Astrocyte (in vitro differentiated cells and primary cell): ENCODE measurements around the gene UGT1A4. TPM values are rescaled to one million over a fixed set of nuclear protein-coding genes. Genes with fewer than 3 reads are reported as not detected.

Source experiments
- DNase-seq: peaks from one replicate; pipeline ENCODE4 v3.0.0-alpha.2; 2010; ENCODE audit warnings: low read depth
- FAIRE-seq: peaks from 2 replicates; lab custom pipeline; 2011; peaks lifted over from hg19 to GRCh38; lab: Jason Lieb, UNC
- H2AFZ ChIP-seq: 2 replicates; pipeline ENCODE4 v1.6.0; 2012; ENCODE audit warnings: low read depth, low read length, inconsistent platforms
- H3K27ac ChIP-seq: 2 replicates; pipeline ENCODE4 v1.5.1; 2011; ENCODE audit warnings: low read depth, low read length, inconsistent platforms
- H3K27me3 ChIP-seq: 2 replicates; pipeline ENCODE4 v1.6.0; 2011; ENCODE audit warnings: low read length, inconsistent platforms; ENCODE audit not compliant: insufficient read depth
- H3K36me3 ChIP-seq: 2 replicates; pipeline ENCODE4 v1.5.1; 2011; ENCODE audit warnings: low read length, inconsistent platforms; ENCODE audit not compliant: insufficient read depth
- H3K4me1 ChIP-seq: 2 replicates; pipeline ENCODE4 v1.5.1; 2011; ENCODE audit warnings: low read length, inconsistent platforms; ENCODE audit not compliant: insufficient read depth
- H3K4me2 ChIP-seq: 2 replicates; pipeline ENCODE4 v1.6.0; 2012; ENCODE audit warnings: low read length, inconsistent platforms
- H3K4me3 ChIP-seq: 2 replicates; pipeline ENCODE4 v1.5.1; 2011; ENCODE audit warnings: low read depth, mild to moderate bottlenecking, low read length, inconsistent platforms; ENCODE audit not compliant: insufficient read depth
- H3K79me2 ChIP-seq: 2 replicates; pipeline ENCODE4 v1.6.0; 2012; ENCODE audit warnings: mild to moderate bottlenecking, low read length, inconsistent platforms; ENCODE audit not compliant: insufficient read depth
- H3K9ac ChIP-seq: 2 replicates; pipeline ENCODE4 v1.6.0; 2012; ENCODE audit warnings: mild to moderate bottlenecking, low read length, inconsistent platforms
- H3K9me3 ChIP-seq: 2 replicates; pipeline ENCODE4 v1.5.1; 2012; ENCODE audit warnings: low read depth, mild to moderate bottlenecking, low read length, inconsistent platforms; ENCODE audit not compliant: insufficient read depth
- H4K20me1 ChIP-seq: 2 replicates; pipeline ENCODE4 v1.6.0; 2012; ENCODE audit warnings: low read length, inconsistent platforms; ENCODE audit not compliant: insufficient read depth
- H3K27ac Mint-ChIP-seq: one replicate; pipeline ENCODE4 v1.8.0; 2021; ENCODE audit warnings: mild to moderate bottlenecking, mixed read lengths; ENCODE audit not compliant: unreplicated experiment
- H3K27me3 Mint-ChIP-seq: one replicate; pipeline ENCODE4 v1.8.0; 2021; ENCODE audit warnings: low read depth, mixed read lengths; ENCODE audit not compliant: unreplicated experiment
- H3K36me3 Mint-ChIP-seq: one replicate; pipeline ENCODE4 v1.8.0; 2021; ENCODE audit warnings: low read depth, mixed read lengths; ENCODE audit not compliant: unreplicated experiment
- H3K4me1 Mint-ChIP-seq: one replicate; pipeline ENCODE4 v1.8.0; 2021; ENCODE audit warnings: low read depth, mixed read lengths; ENCODE audit not compliant: unreplicated experiment
- H3K4me3 Mint-ChIP-seq: one replicate; pipeline ENCODE4 v1.8.0; 2021; ENCODE audit warnings: mild to moderate bottlenecking, moderate library complexity, mixed read lengths; ENCODE audit not compliant: unreplicated experiment
- H3K9me3 Mint-ChIP-seq: one replicate; pipeline ENCODE4 v1.8.0; 2021; ENCODE audit warnings: mild to moderate bottlenecking, mixed read lengths; ENCODE audit not compliant: unreplicated experiment
- EZH2 ChIP-seq: IDR thresholded peaks from 2 replicates; pipeline ENCODE4 v1.6.1; 2012; ENCODE audit warnings: mild to moderate bottlenecking, low read length, inconsistent platforms; ENCODE audit not compliant: insufficient read depth
- total RNA-seq: library from RNA; stranded (reverse); gene quantifications from 2 replicates; pipeline ENCODE4 v1.2.1, GENCODE V29; 2021
- TF ChIP-seq, protein P1 (sequence below): IDR thresholded peaks from 2 replicates; pipeline ENCODE4 v1.5.1; 2011; ENCODE audit warnings: low read depth, mild to moderate bottlenecking, inconsistent platforms, low read length, moderate library complexity; ENCODE audit not compliant: insufficient read depth

The UGT1A4 gene
- total RNA-seq, 1 donor from 2014 or later = not detected

DNA sequence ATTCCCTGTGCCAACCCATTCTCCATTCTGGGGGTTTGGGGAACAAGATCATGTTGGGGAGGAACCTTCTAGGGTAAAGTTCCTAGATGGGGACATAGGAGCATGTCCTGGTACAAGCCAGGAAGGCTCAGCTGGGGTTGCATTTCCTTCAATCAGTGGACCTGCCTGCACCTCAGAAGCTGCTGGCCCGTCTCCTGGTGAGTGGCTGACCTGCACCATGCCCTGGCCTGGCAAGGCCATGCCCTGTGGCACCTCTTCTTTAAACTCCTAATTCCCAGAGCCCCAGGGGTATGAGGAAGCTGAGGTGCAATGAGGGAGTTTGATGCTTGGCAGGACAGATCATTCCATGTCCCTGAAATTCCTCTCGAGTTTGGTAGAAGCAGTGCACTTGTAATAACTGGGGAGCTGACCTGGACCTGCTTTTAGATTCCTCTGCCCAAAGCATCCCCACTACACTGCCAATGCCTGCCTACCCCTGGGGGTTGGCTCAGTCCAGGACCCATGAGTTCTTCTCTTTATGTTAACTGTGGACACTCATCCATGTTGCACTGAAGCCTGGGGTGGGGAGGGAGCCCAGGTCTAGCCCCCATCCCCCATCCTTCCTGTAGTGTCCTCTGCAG is 84.9 kb downstream of the UGT1A4 start:
- H3K36me3 ChIP-seq = no peaks in the 10 kb centered on the region
- peaks cover 4% of the 10 kb centered on the region for H3K27me3 ChIP-seq
- DNase-seq = no peak
- peaks cover 5% of the 10 kb centered on the region for H3K4me1 ChIP-seq
- no peak overlapping the region for H3K4me3 ChIP-seq
- TF ChIP-seq, protein P1, sequence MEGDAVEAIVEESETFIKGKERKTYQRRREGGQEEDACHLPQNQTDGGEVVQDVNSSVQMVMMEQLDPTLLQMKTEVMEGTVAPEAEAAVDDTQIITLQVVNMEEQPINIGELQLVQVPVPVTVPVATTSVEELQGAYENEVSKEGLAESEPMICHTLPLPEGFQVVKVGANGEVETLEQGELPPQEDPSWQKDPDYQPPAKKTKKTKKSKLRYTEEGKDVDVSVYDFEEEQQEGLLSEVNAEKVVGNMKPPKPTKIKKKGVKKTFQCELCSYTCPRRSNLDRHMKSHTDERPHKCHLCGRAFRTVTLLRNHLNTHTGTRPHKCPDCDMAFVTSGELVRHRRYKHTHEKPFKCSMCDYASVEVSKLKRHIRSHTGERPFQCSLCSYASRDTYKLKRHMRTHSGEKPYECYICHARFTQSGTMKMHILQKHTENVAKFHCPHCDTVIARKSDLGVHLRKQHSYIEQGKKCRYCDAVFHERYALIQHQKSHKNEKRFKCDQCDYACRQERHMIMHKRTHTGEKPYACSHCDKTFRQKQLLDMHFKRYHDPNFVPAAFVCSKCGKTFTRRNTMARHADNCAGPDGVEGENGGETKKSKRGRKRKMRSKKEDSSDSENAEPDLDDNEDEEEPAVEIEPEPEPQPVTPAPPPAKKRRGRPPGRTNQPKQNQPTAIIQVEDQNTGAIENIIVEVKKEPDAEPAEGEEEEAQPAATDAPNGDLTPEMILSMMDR = no peak
- no peak for TF ChIP-seq EZH2
- Mint-ChIP-seq H3K9me3 (peaks cover 4% of the 10 kb centered on the region), H3K27ac (no peak overlapping the region), H3K27me3 (peaks cover 40% of the 10 kb centered on the region), H3K36me3 (no peaks in the 10 kb centered on the region), H3K4me3 (no peak overlapping the region), H3K4me1 (peaks cover 4% of the 10 kb centered on the region)
- no peaks in the 10 kb centered on the region for H3K9me3 ChIP-seq
- H3K79me2 ChIP-seq = no peaks in the 10 kb centered on the region
- H4K20me1 ChIP-seq = no peaks in the 10 kb centered on the region
- no peak overlapping the region for H2AFZ ChIP-seq
- no peak overlapping the region for H3K9ac ChIP-seq
- H3K27ac ChIP-seq = no peak overlapping the region
- H3K4me2 ChIP-seq = no peak overlapping the region
- FAIRE-seq = no peak

DNA sequence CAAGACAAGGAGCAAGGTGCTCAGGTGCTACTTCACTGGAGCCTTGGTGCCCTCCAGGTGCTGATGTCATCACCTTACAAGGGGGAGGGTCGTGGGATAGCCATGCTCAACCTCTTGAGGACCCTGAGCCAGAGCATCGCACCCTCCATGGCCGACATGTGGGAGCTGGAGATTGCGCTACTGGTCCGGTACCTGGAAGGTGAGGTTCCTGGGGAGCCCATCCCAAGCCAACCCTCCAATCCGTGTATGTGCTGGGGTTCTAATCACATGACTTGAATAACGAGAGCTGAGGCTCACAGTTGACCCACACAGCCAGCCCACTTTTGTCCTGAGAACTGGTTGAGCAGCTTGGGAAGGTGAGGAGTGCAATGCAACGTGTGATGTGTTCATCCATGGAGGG is 85.5 kb downstream of the UGT1A4 start:
- Histone ChIP-seq H3K27me3 (peaks cover 4% of the 10 kb centered on the region), H3K79me2 (no peaks in the 10 kb centered on the region), H2AFZ (no peak overlapping the region), H3K4me3 (no peak overlapping the region), H3K27ac (no peak overlapping the region), H3K9me3 (no peaks in the 10 kb centered on the region), H3K4me1 (peaks cover 5% of the 10 kb centered on the region), H4K20me1 (no peaks in the 10 kb centered on the region), H3K9ac (no peak overlapping the region), H3K36me3 (no peaks in the 10 kb centered on the region), H3K4me2 (no peak overlapping the region)
- FAIRE-seq = no peak
- no peak for DNase-seq
- Mint-ChIP-seq H3K36me3 (no peaks in the 10 kb centered on the region), H3K4me3 (no peak overlapping the region), H3K27ac (no peak overlapping the region), H3K27me3 (peaks cover 44% of the 10 kb centered on the region), H3K9me3 (peaks cover 3% of the 10 kb centered on the region), H3K4me1 (peaks cover 4% of the 10 kb centered on the region)
- TF ChIP-seq, protein P1 = no peak
- no peak for TF ChIP-seq EZH2

DNA sequence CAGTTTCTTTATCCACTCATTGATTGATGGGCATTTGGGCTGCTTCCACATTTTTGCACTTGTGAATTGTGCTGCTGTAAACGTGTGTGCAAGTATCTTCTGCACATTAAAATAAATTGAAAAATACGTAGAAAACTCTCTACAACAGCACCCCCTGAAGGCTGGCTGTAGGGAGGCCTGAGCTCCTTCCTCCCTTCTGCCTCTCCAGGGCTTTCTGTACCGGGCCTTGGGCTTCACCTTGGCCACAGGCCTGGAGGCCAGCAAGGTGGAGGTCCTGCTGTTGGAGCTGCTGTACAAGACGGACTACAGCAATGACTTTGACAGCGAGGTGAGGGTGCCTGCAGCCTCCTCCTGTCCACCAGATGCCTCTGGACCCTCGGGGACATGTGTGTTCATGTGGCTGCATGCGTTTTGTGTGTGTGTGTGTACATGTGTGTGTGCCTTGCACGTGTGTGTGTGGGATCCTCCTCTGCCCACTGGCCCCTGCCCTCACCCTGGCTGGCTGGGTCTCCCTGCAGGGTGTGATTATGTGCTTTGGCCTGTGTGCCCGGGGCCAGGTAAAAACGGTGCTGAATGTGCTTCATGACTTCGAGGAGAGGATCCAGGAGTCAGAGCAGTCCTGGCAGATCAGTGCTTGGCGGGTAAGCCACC is 88.8 kb downstream of the UGT1A4 start:
- peaks cover 50% of the 10 kb centered on the region for H3K27me3 Mint-ChIP-seq
- no peaks in the 10 kb centered on the region for H3K9me3 Mint-ChIP-seq
- Histone ChIP-seq H3K4me3 (no peak overlapping the region), H3K27ac (no peak overlapping the region), H4K20me1 (no peaks in the 10 kb centered on the region), H3K79me2 (no peaks in the 10 kb centered on the region), H2AFZ (no peak overlapping the region), H3K9ac (no peak overlapping the region), H3K36me3 (no peaks in the 10 kb centered on the region), H3K27me3 (peaks cover 8% of the 10 kb centered on the region), H3K9me3 (no peaks in the 10 kb centered on the region), H3K4me2 (no peak overlapping the region), H3K4me1 (no peaks in the 10 kb centered on the region)
- TF ChIP-seq EZH2 = no peak
- TF ChIP-seq, protein P1 = no peak
- H3K27ac Mint-ChIP-seq = no peak overlapping the region
- FAIRE-seq (no peak), DNase-seq (no peak)
- no peaks in the 10 kb centered on the region for H3K4me1 Mint-ChIP-seq
- H3K36me3 Mint-ChIP-seq = no peaks in the 10 kb centered on the region
- no peak overlapping the region for H3K4me3 Mint-ChIP-seq
